ENCODE measurements around the gene CSGALNACT2. TPM values are rescaled to one million over a fixed set of nuclear protein-coding genes. Genes with fewer than 3 reads are reported as not detected.

The CSGALNACT2 gene
- total RNA-seq, 1 experiment from 2014 or later = 10.0 TPM

DNA sequence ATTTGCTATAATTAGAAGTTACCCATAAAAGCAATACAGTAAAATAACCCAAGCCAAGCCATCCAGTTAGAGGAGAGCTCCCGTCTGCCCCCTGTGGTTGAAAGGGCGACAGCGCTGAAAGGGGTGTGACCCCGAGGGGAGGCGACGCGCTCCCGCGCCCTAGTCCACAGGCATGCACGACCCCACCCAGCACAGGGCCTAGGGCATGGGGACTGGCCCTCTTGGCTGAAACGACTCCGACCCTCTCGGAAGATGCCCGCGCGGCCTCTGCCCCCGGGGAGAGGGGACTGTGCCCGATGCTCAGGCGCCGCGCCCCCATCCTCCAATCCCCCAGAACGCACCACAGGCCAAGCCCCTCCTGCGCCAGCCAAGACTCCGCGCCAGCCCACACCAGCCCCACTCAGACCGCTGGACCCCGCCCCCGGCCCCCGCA, 64.0 kb downstream of the CSGALNACT2 start:
- H3K4me3 Mint-ChIP-seq (ENCODE audit: low read depth, unreplicated experiment) = peak overlapping the region; percentile 69
- intact Hi-C loops (cut with micrococcal nuclease; ENCODE audit: unreplicated experiment) = no loop called here
- CTCF ChIA-PET = interaction anchor here (0.5 to 1.5 kb wide), 8 partner anchors 11 to 207 kb away, joined by 3 to 6 read pairs (median 4); partner anchors contain the start of gene CSGALNACT2
- no peaks in the 10 kb centered on the region for H3K4me1 Mint-ChIP-seq (ENCODE audit: low read depth, unreplicated experiment)
- no peak overlapping the region for H3K27ac Mint-ChIP-seq (ENCODE audit: unreplicated experiment)
- TF ChIP-seq, protein P1, sequence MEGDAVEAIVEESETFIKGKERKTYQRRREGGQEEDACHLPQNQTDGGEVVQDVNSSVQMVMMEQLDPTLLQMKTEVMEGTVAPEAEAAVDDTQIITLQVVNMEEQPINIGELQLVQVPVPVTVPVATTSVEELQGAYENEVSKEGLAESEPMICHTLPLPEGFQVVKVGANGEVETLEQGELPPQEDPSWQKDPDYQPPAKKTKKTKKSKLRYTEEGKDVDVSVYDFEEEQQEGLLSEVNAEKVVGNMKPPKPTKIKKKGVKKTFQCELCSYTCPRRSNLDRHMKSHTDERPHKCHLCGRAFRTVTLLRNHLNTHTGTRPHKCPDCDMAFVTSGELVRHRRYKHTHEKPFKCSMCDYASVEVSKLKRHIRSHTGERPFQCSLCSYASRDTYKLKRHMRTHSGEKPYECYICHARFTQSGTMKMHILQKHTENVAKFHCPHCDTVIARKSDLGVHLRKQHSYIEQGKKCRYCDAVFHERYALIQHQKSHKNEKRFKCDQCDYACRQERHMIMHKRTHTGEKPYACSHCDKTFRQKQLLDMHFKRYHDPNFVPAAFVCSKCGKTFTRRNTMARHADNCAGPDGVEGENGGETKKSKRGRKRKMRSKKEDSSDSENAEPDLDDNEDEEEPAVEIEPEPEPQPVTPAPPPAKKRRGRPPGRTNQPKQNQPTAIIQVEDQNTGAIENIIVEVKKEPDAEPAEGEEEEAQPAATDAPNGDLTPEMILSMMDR (IDR thresholded peaks at IDR 0.05; ENCODE audit: unreplicated experiment) = peak; percentile 52
- no peaks in the 10 kb centered on the region for H3K27me3 Mint-ChIP-seq (ENCODE audit: unreplicated experiment)
- no TSS peak for BruUV-seq (replicated peaks)
- no peaks in the 10 kb centered on the region for H3K36me3 Mint-ChIP-seq (ENCODE audit: insufficient read depth, unreplicated experiment)
- peak; percentile 51 for DNase-seq
- H3K9me3 Mint-ChIP-seq (ENCODE audit: low read depth, unreplicated experiment) = no peaks in the 10 kb centered on the region

DNA sequence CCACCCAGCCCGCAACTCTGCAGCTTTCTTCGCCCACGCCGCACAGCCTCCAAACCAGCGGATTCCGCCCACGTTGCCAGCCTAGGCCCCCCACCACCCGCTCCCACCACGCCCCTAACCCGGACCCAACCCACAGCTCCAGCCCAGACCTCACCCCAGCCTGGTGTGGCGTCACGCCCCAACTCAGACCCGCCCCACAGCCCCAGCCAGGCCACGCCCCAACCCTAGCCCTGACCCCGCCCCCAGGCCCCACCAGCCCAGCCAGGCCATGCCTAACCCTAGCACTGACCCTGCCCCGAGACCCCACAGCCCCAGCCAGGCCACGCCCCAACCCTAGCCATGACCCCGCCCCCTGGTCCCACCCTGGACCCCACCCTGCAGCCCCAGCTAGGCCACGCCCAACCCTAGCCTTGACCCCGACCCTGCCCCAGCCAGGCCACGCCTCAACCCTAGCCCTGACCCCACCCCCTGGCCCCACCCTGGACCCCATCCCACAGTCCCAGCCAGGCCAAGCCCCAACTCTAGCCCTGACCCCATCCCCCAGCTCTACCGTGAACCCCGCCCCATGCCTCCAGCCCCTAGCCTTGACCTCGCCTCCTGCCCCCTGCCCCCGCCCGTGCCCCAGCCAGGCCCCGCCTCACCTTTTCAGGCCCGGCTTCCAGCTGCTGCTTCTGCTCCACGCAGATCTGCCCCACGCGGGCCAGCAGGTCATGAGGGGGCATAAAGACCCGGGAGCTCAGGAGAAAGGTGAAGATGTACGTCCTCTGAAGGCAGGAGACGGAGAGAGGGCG, 64.6 kb downstream of the CSGALNACT2 start:
- TF ChIP-seq, protein P1 (IDR thresholded peaks at IDR 0.05; ENCODE audit: unreplicated experiment) = no peak
- Mint-ChIP-seq H3K4me1 (ENCODE audit: low read depth, unreplicated experiment) (no peaks in the 10 kb centered on the region), H3K9me3 (ENCODE audit: low read depth, unreplicated experiment) (no peaks in the 10 kb centered on the region), H3K27ac (ENCODE audit: unreplicated experiment) (no peak overlapping the region), H3K4me3 (ENCODE audit: low read depth, unreplicated experiment) (peak overlapping the region; percentile 69), H3K36me3 (ENCODE audit: insufficient read depth, unreplicated experiment) (no peaks in the 10 kb centered on the region), H3K27me3 (ENCODE audit: unreplicated experiment) (no peaks in the 10 kb centered on the region)
- BruUV-seq (replicated peaks) = no TSS peak
- intact Hi-C loops (cut with micrococcal nuclease; ENCODE audit: unreplicated experiment) = no loop called here
- DNase-seq = peak; percentile 41
- CTCF ChIA-PET = interaction anchor here (0.5 to 1.5 kb wide), 6 partner anchors 15 to 207 kb away, joined by 3 to 6 read pairs (median 4); partner anchors contain the start of gene CSGALNACT2

DNA sequence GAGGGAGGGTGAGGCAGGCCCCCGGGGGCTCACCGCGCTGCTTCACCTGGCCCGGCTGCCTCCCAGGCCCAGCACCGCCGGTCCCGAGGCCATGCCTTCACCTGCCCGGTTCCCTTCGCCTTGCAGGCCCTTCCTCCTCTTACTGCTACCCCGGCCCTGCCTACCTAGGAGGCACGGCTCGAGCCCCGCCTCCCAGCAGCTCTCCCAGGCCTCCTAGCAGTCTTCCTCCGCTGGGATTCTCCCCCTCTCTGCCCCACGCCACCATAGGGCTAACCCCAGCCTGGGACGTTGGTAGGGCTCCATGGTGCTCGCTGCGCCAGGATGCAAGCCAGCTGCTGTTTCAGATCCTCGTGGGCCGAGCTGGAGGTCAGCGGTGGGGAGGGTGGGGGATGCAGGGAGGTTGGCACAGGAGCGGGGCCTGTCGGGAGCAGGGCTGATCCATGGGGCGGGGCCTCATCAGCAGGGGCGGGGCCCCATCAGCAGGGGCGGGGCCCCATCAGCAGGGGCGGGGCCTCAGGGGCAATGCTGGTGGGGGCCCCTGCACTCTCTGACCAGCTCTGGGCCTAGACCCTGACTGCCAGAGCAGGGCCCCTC, 65.3 kb downstream of the CSGALNACT2 start:
- DNase-seq = no peak
- H3K9me3 Mint-ChIP-seq (ENCODE audit: low read depth, unreplicated experiment) = no peaks in the 10 kb centered on the region
- CTCF ChIA-PET = interaction anchor here (0.5 kb wide), 1 partner anchor 66 kb away, joined by 3 read pairs; no protein-coding TSS in a partner anchor
- no peak overlapping the region for H3K27ac Mint-ChIP-seq (ENCODE audit: unreplicated experiment)
- TF ChIP-seq, protein P1 (IDR thresholded peaks at IDR 0.05; ENCODE audit: unreplicated experiment) = no peak
- H3K4me1 Mint-ChIP-seq (ENCODE audit: low read depth, unreplicated experiment) = no peaks in the 10 kb centered on the region
- BruUV-seq (replicated peaks) = no TSS peak
- no peaks in the 10 kb centered on the region for H3K27me3 Mint-ChIP-seq (ENCODE audit: unreplicated experiment)
- H3K36me3 Mint-ChIP-seq (ENCODE audit: insufficient read depth, unreplicated experiment) = no peaks in the 10 kb centered on the region
- intact Hi-C loops (cut with micrococcal nuclease; ENCODE audit: unreplicated experiment) = no loop called here
- H3K4me3 Mint-ChIP-seq (ENCODE audit: low read depth, unreplicated experiment) = no peak overlapping the region

- BruUV-seq (replicated peaks) = no TSS peak
- H3K27ac Mint-ChIP-seq (ENCODE audit: unreplicated experiment) = no peak overlapping the region
- H3K9me3 Mint-ChIP-seq (ENCODE audit: low read depth, unreplicated experiment) = no peaks in the 10 kb centered on the region
- no peaks in the 10 kb centered on the region for H3K27me3 Mint-ChIP-seq (ENCODE audit: unreplicated experiment)
- H3K36me3 Mint-ChIP-seq (ENCODE audit: insufficient read depth, unreplicated experiment) = no peaks in the 10 kb centered on the region
- intact Hi-C loops (cut with micrococcal nuclease; ENCODE audit: unreplicated experiment) = no loop called here
- no peak overlapping the region for H3K4me3 Mint-ChIP-seq (ENCODE audit: low read depth, unreplicated experiment)
- DNase-seq = no peak
- TF ChIP-seq, protein P1 (IDR thresholded peaks at IDR 0.05; ENCODE audit: unreplicated experiment) = no peak
- CTCF ChIA-PET = interaction anchor here (0.5 to 1.4 kb wide), 3 partner anchors 52 to 144 kb away, joined by 3 to 6 read pairs (median 4); no protein-coding TSS in a partner anchor
- H3K4me1 Mint-ChIP-seq (ENCODE audit: low read depth, unreplicated experiment) = no peaks in the 10 kb centered on the region
Observed at GRCh38 chr10:43204042-43204942, 66.0 kb downstream of the CSGALNACT2 start.
